Uterus (tissue), 2 donors: ENCODE data around the gene GSG1L.

Source experiments
- CTCF ChIP-seq, 4 experiments: fragments of 200-600 bp in 2 of 4; fragments of 450-650 bp in 2 of 4; sonication (generic) in 2 of 4; IDR thresholded peaks; one replicate each; pipeline ENCODE4 v1.5.1; 2016 to 2019; ENCODE audit warnings: antibody characterized with exemption in 4 of 4, mild to moderate bottlenecking in 2 of 4, moderate library complexity in 1 of 4
- POLR2A ChIP-seq, 2 donors: fragments of 450-650 bp; IDR thresholded peaks; one replicate each; pipeline ENCODE4 v1.6.1; 2016; ENCODE audit warnings: antibody characterized with exemption in 2 of 2, mild to moderate bottlenecking in 1 of 2, moderate library complexity in 1 of 2

- TF ChIP-seq POLR2A (IDR thresholded peaks at IDR 0.05) (no peak), CTCF (IDR thresholded peaks at IDR 0.05) (no peak)
Measured at GRCh38 chr16:28103516-28104170, 40.1 kb upstream of the GSG1L start.
